Ascending aorta (tissue), 2 donors: ENCODE data around the gene REV3L. TPM values are rescaled to one million over a fixed set of nuclear protein-coding genes. Genes with fewer than 3 reads are reported as not detected.

Experiments
- DNase-seq, 2 donors: peaks; one replicate each; pipeline ENCODE4 v3.0.0-alpha.2; 2019; ENCODE audit warnings: low spot score in 2 of 2
- H3K27ac ChIP-seq, 2 donors: fragments of 200-600 bp; sonication (generic); one replicate each; pipeline ENCODE4 v1.5.1; 2016 to 2017; ENCODE audit warnings: mild to moderate bottlenecking in 1 of 2
- H3K27me3 ChIP-seq: fragments of 200-600 bp; sonication (generic); one replicate; pipeline ENCODE4 v1.5.1; 2017
- H3K36me3 ChIP-seq, 2 donors: fragments of 200-600 bp; sonication (generic); one replicate each; pipeline ENCODE4 v1.5.1; 2016
- H3K4me1 ChIP-seq, 2 donors: fragments of 200-600 bp; sonication (generic); one replicate each; pipeline ENCODE4 v1.5.1; 2016 to 2017; ENCODE audit warnings: mild to moderate bottlenecking in 1 of 2
- H3K4me3 ChIP-seq, 2 donors: fragments of 200-600 bp; sonication (generic); one replicate each; pipeline ENCODE4 v1.5.1; 2016 to 2017; ENCODE audit warnings: mild to moderate bottlenecking in 1 of 2
- H3K9me3 ChIP-seq, 2 donors: fragments of 200-600 bp; sonication (generic); one replicate each; pipeline ENCODE4 v1.5.1; 2016
- intact Hi-C: fragments of 100-400 bp; cut with DNase I; formaldehyde crosslinking; loops from one replicate; pipeline ENCODE4 v1.15.1; 2023
- total RNA-seq: library from RNA; depleted of rRNA; stranded (reverse); fragments of >200 nt; gene quantifications from one replicate; pipeline ENCODE4 v1.1.0, GENCODE V29; 2016
- TF ChIP-seq, protein P1 (sequence below), 3 experiments: fragments of 200-600 bp in 2 of 3; fragments of 450-650 bp in 1 of 3; sonication (generic) in 2 of 3; IDR thresholded peaks; one replicate each; pipeline ENCODE4 v1.5.1; 2016 to 2019; ENCODE audit warnings: antibody characterized with exemption in 3 of 3, mild to moderate bottlenecking in 1 of 3, moderate library complexity in 1 of 3

The REV3L gene
- total RNA-seq, 1 donor from 2014 or later: 91.5 TPM

GRCh38 chr6:111469543-111469942 is 13.5 kb downstream of the REV3L start:
- H3K27ac ChIP-seq: no peak overlapping the region
- H3K36me3 ChIP-seq: peaks cover 0 to 5% of the 10 kb centered on the region in 2 donors
- H3K4me3 ChIP-seq: no peak overlapping the region
- no peaks in the 10 kb centered on the region for H3K4me1 ChIP-seq
- H3K9me3 ChIP-seq: no peaks in the 10 kb centered on the region
- H3K27me3 ChIP-seq: no peaks in the 10 kb centered on the region
- TF ChIP-seq, protein P1, sequence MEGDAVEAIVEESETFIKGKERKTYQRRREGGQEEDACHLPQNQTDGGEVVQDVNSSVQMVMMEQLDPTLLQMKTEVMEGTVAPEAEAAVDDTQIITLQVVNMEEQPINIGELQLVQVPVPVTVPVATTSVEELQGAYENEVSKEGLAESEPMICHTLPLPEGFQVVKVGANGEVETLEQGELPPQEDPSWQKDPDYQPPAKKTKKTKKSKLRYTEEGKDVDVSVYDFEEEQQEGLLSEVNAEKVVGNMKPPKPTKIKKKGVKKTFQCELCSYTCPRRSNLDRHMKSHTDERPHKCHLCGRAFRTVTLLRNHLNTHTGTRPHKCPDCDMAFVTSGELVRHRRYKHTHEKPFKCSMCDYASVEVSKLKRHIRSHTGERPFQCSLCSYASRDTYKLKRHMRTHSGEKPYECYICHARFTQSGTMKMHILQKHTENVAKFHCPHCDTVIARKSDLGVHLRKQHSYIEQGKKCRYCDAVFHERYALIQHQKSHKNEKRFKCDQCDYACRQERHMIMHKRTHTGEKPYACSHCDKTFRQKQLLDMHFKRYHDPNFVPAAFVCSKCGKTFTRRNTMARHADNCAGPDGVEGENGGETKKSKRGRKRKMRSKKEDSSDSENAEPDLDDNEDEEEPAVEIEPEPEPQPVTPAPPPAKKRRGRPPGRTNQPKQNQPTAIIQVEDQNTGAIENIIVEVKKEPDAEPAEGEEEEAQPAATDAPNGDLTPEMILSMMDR (IDR thresholded peaks at IDR 0.05): no peak
- intact Hi-C loops: loop anchor here (2.0 kb wide), 1 partner anchor 13 kb away; the partner anchor contains the start of gene REV3L
- DNase-seq: no peak

- no peaks in the 10 kb centered on the region for H3K27me3 ChIP-seq
- peaks cover 0 to 2% of the 10 kb centered on the region in 2 donors for H3K4me1 ChIP-seq
- H3K27ac ChIP-seq: peak overlapping the region; percentile 27 to 56
- H3K4me3 ChIP-seq: no peak overlapping the region
- intact Hi-C loops: loop anchor here (2.0 kb wide), 1 partner anchor 14 kb away; the partner anchor contains the start of gene REV3L
- no peak for DNase-seq
- TF ChIP-seq, protein P1 (IDR thresholded peaks at IDR 0.05): no peak
- H3K9me3 ChIP-seq: no peaks in the 10 kb centered on the region
- H3K36me3 ChIP-seq: peaks cover 0 to 5% of the 10 kb centered on the region in 2 donors
Measured at GRCh38 chr6:111468329-111469012, 14.5 kb downstream of the REV3L start.

- intact Hi-C loops: no loop called here
- TF ChIP-seq, protein P1 (IDR thresholded peaks at IDR 0.05): no peak
- H3K9me3 ChIP-seq: peaks cover 0 to 2% of the 10 kb centered on the region in 2 donors
- H3K27ac ChIP-seq: no peak overlapping the region
- H3K4me1 ChIP-seq: peaks cover 0 to 2% of the 10 kb centered on the region in 2 donors
- no peaks in the 10 kb centered on the region for H3K27me3 ChIP-seq
- no peak for DNase-seq
- no peak overlapping the region for H3K4me3 ChIP-seq
- peaks cover 0 to 13% of the 10 kb centered on the region in 2 donors for H3K36me3 ChIP-seq
Measured at GRCh38 chr6:111464184-111464583, 18.8 kb downstream of the REV3L start.

- peaks cover 0 to 10% of the 10 kb centered on the region in 2 donors for H3K9me3 ChIP-seq
- H3K27ac ChIP-seq: peak overlapping the region in 1 of 2 donors; percentile 2
- intact Hi-C loops: no loop called here
- no peaks in the 10 kb centered on the region for H3K27me3 ChIP-seq
- no peak overlapping the region for H3K4me3 ChIP-seq
- TF ChIP-seq, protein P1 (IDR thresholded peaks at IDR 0.05): no peak
- H3K36me3 ChIP-seq: peaks cover 0 to 13% of the 10 kb centered on the region in 2 donors
- DNase-seq: no peak
- peaks cover 0 to 2% of the 10 kb centered on the region in 2 donors for H3K4me1 ChIP-seq
Measured at GRCh38 chr6:111462770-111463391, 20.1 kb downstream of the REV3L start.

GRCh38 chr6:111461860-111462259 is 21.2 kb downstream of the REV3L start:
- TF ChIP-seq, protein P1 (IDR thresholded peaks at IDR 0.05): no peak
- Histone ChIP-seq H3K36me3 (peaks cover 0 to 13% of the 10 kb centered on the region in 2 donors), H3K4me3 (peak overlapping the region in 1 of 2 donors; percentile 8), H3K9me3 (peaks cover 0 to 10% of the 10 kb centered on the region in 2 donors), H3K27me3 (no peaks in the 10 kb centered on the region), H3K27ac (no peak overlapping the region), H3K4me1 (peaks cover 0 to 2% of the 10 kb centered on the region in 2 donors)
- DNase-seq: no peak
- intact Hi-C loops: no loop called here
